DOHH2 (cell line): Measurements from ENCODE around the gene CASP14.

Experiments
- EZH2phosphoT487 ChIP-seq: fragments of 200-600 bp; sonication (generic); IDR thresholded peaks from 2 replicates; pipeline ENCODE4 v1.6.1; 2017; ENCODE audit warnings: borderline replicate concordance, mild to moderate bottlenecking, antibody characterized with exemption, low read length, moderate library complexity, mixed read lengths
- TF ChIP-seq, protein P1 (sequence below): fragments of 200-600 bp; sonication (generic); IDR thresholded peaks from one replicate; pipeline ENCODE4 v1.5.1; 2014; ENCODE audit warnings: antibody characterized with exemption, mild to moderate bottlenecking, low read depth, low read length; ENCODE audit not compliant: poor library complexity, severe bottlenecking

- TF ChIP-seq, protein P1, sequence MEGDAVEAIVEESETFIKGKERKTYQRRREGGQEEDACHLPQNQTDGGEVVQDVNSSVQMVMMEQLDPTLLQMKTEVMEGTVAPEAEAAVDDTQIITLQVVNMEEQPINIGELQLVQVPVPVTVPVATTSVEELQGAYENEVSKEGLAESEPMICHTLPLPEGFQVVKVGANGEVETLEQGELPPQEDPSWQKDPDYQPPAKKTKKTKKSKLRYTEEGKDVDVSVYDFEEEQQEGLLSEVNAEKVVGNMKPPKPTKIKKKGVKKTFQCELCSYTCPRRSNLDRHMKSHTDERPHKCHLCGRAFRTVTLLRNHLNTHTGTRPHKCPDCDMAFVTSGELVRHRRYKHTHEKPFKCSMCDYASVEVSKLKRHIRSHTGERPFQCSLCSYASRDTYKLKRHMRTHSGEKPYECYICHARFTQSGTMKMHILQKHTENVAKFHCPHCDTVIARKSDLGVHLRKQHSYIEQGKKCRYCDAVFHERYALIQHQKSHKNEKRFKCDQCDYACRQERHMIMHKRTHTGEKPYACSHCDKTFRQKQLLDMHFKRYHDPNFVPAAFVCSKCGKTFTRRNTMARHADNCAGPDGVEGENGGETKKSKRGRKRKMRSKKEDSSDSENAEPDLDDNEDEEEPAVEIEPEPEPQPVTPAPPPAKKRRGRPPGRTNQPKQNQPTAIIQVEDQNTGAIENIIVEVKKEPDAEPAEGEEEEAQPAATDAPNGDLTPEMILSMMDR: no peak
- TF ChIP-seq EZH2phosphoT487: no peak
Measured at GRCh38 chr19:15038294-15038693, 11.0 kb upstream of the CASP14 start.
